ENCODE data around the gene C16orf46. TPM values are rescaled to one million over a fixed set of nuclear protein-coding genes. Genes with fewer than 3 reads are reported as not detected.

The C16orf46 gene
- total RNA-seq, 4 donors from 2014 or later, result 0.57 to 2.2 (median 0.81) TPM; not detected in 1

DNA sequence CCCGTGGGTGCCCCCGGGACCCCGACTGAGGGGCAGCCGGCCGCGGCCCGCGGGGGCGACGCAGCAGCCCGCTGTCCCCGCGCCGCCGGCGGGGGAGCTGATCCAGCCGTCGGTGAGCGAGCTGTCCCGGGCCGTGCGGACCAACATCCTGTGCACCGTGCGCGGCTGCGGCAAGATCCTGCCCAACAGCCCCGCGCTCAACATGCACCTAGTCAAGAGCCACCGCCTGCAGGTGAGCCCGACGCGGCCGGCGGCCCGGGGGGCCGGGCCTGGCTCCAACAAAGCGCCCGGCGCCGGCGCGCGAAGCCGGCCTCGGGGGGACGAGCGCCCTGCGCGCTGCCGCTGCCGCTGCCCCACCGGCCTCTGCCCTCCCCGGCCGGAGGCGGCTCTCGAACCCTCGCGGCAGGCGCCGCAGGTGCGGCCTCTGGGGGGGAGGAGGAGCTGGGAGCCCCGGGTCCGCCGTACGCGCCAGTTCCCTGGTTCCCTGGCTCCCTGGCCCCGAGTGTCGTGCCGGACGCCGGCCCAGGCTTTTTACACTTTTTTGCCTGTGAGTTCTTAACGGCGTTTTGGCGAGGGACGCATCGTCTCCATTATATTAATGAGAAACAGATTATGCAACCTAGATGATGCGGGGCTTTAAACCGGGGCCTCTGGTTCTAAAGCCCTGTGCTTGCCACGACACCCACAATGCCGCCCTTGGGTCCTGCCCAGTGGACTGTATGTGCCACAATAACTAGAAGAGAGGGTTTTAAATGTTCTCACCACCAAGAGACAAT is 40.9 kb downstream of the C16orf46 start:
- DNase-seq (ENCODE audit: low spot score in 2 of 2), result peak in 1 of 2 donors; percentile 62
- no peaks in the 10 kb centered on the region for H3K27me3 ChIP-seq
- peak overlapping the region; percentile 84 for H3K27ac ChIP-seq
- TF ChIP-seq EP300 (IDR thresholded peaks at IDR 0.05) (no peak), POLR2A (IDR thresholded peaks at IDR 0.05) (peak in 1 of 2 donors; percentile 3), POLR2AphosphoS5 (IDR thresholded peaks at IDR 0.05) (no peak)
- TF ChIP-seq, protein P1, sequence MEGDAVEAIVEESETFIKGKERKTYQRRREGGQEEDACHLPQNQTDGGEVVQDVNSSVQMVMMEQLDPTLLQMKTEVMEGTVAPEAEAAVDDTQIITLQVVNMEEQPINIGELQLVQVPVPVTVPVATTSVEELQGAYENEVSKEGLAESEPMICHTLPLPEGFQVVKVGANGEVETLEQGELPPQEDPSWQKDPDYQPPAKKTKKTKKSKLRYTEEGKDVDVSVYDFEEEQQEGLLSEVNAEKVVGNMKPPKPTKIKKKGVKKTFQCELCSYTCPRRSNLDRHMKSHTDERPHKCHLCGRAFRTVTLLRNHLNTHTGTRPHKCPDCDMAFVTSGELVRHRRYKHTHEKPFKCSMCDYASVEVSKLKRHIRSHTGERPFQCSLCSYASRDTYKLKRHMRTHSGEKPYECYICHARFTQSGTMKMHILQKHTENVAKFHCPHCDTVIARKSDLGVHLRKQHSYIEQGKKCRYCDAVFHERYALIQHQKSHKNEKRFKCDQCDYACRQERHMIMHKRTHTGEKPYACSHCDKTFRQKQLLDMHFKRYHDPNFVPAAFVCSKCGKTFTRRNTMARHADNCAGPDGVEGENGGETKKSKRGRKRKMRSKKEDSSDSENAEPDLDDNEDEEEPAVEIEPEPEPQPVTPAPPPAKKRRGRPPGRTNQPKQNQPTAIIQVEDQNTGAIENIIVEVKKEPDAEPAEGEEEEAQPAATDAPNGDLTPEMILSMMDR (IDR thresholded peaks at IDR 0.05), result no peak
- H3K9me3 ChIP-seq, result no peaks in the 10 kb centered on the region
- peaks cover 20% of the 10 kb centered on the region for H3K4me1 ChIP-seq
- peaks cover 10% of the 10 kb centered on the region for H3K36me3 ChIP-seq
- H3K4me3 ChIP-seq, result peak overlapping the region; percentile 72
- 2% methylated on average over 14 of the region's 80 CpGs for WGBS

DNA sequence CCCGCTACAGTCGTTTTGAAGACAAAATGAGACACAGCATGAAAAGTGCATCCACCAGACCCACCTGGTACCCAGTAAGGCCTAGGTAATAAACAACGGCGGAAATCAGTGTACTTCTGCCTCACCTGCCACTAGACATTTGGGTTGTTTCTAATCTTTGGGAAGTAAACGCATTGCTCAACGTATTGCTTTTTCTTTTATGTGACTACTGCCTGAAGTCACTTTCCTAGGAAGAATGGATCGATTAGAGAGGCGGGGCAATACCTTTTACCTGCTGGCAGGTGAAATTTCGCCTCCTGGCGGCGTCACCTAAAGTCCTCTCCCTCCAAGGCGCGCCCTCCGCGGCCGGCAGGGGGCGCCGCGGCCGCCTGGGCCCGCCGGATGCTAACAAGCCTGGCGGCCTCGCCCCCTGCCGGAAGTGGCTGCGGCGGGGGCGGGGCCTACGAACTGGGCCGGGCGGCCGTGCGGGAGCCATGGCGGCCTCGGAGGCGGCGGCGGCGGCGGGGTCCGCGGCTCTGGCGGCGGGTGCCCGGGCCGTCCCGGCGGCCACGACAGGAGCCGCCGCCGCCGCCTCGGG is 41.6 kb downstream of the C16orf46 start, which contains the start of gene ATMIN:
Gene ATMIN (plus strand): TSS at position 445 of the 577 bp plus-strand sequence. CDS start 29 bp downstream, at position 474.
- H3K4me3 ChIP-seq, result peak within 1 kb of the TSS; percentile 72
- peak within 1 kb of the TSS; percentile 84 for H3K27ac ChIP-seq
- H3K9me3 ChIP-seq, result no peaks in the 10 kb centered on the region
- WGBS, result 12% methylated on average over 22 of the region's 54 CpGs
- TF ChIP-seq POLR2A (IDR thresholded peaks at IDR 0.05) (peak in 1 of 2 donors; percentile 10), EP300 (IDR thresholded peaks at IDR 0.05) (no peak)
- TF ChIP-seq, protein P1 (IDR thresholded peaks at IDR 0.05), result peak; percentile 96 to 97
- H3K4me1 ChIP-seq, result peaks cover 20% of the 10 kb centered on the region
- peaks cover 6% of the 10 kb centered on the region for H3K36me3 ChIP-seq
- DNase-seq (ENCODE audit: low spot score in 2 of 2), result peak; percentile 84 to 85
- H3K27me3 ChIP-seq, result no peaks in the 10 kb centered on the region

DNA sequence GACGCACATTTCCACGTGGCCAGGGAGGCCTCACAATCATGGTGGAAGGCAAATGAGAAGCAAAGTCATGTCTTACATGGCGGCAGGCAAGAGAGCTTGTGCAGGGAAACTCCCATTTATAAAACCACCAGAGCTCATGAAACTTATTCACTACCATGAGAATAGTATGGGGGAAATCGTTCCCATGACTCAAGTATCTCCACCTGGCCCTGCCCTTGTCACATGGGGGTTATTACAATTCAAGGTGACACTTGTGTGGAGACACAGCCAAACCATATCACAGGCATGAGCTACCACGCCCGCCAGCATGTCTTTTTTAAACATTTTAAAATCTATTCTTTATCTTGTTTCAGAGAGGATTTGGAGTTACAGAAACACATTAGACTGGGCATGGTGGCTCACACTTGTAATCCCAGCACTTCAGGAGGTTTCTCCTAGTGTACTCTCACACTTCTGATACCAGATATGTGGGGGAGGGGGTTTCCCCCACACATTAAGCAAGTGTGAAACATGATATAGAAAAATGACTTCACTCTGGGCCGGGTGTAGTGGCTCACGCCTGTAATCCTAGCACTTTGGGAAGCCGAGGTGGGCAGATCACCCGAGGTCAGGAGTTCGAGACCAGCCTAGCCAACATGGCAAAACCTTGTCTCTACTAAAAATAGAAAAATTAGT is 47.0 kb downstream of the C16orf46 start:
- no peak overlapping the region for H3K4me3 ChIP-seq
- TF ChIP-seq, protein P1 (IDR thresholded peaks at IDR 0.05), result no peak
- TF ChIP-seq EP300 (IDR thresholded peaks at IDR 0.05), result no peak
- TF ChIP-seq POLR2A (IDR thresholded peaks at IDR 0.05), result no peak
- no peak for TF ChIP-seq POLR2AphosphoS5 (IDR thresholded peaks at IDR 0.05)
- H3K4me1 ChIP-seq, result no peaks in the 10 kb centered on the region
- 96% methylated on average over 11 of the region's 11 CpGs for WGBS
- DNase-seq (ENCODE audit: low spot score in 2 of 2), result no peak
- H3K36me3 ChIP-seq, result peaks cover 4% of the 10 kb centered on the region
- H3K27ac ChIP-seq, result no peak overlapping the region
- H3K27me3 ChIP-seq, result no peaks in the 10 kb centered on the region
- no peaks in the 10 kb centered on the region for H3K9me3 ChIP-seq

- TF ChIP-seq POLR2A (IDR thresholded peaks at IDR 0.05) (no peak), EP300 (IDR thresholded peaks at IDR 0.05) (no peak), POLR2AphosphoS5 (IDR thresholded peaks at IDR 0.05) (no peak)
- TF ChIP-seq, protein P1 (IDR thresholded peaks at IDR 0.05), result no peak
- Histone ChIP-seq H3K4me3 (no peak overlapping the region), H3K4me1 (no peaks in the 10 kb centered on the region), H3K9me3 (no peaks in the 10 kb centered on the region), H3K27ac (no peak overlapping the region), H3K36me3 (peaks cover 6% of the 10 kb centered on the region), H3K27me3 (no peaks in the 10 kb centered on the region)
- 94% methylated on average over 4 of the region's 4 CpGs for WGBS
- DNase-seq (ENCODE audit: low spot score in 2 of 2), result no peak
Measured at GRCh38 chr16:81026429-81026828, 50.6 kb downstream of the C16orf46 start.

- Histone ChIP-seq H3K27me3 (no peaks in the 10 kb centered on the region), H3K4me3 (no peak overlapping the region), H3K4me1 (no peaks in the 10 kb centered on the region), H3K27ac (no peak overlapping the region), H3K9me3 (no peaks in the 10 kb centered on the region), H3K36me3 (peaks cover 33% of the 10 kb centered on the region)
- DNase-seq (ENCODE audit: low spot score in 2 of 2), result no peak
- 84% methylated on average over 2 of the region's 2 CpGs for WGBS
- no peak for TF ChIP-seq POLR2AphosphoS5 (IDR thresholded peaks at IDR 0.05)
Measured at GRCh38 chr16:81018496-81018895, 58.5 kb downstream of the C16orf46 start.
